Astrocyte (in vitro differentiated cells and primary cell): ENCODE results near the gene UNC80. TPM values are rescaled to one million over a fixed set of nuclear protein-coding genes. Genes with fewer than 3 reads are reported as not detected.

Experiments
- DNase-seq: peaks from one replicate; pipeline ENCODE4 v3.0.0-alpha.2; 2010; ENCODE audit warnings: low read depth
- FAIRE-seq: peaks from 2 replicates; lab custom pipeline; 2011; peaks lifted over from hg19 to GRCh38; lab: Jason Lieb, UNC
- H2AFZ ChIP-seq: 2 replicates; pipeline ENCODE4 v1.6.0; 2012; ENCODE audit warnings: low read depth, low read length, inconsistent platforms
- H3K27ac ChIP-seq: 2 replicates; pipeline ENCODE4 v1.5.1; 2011; ENCODE audit warnings: low read depth, low read length, inconsistent platforms
- H3K27me3 ChIP-seq: 2 replicates; pipeline ENCODE4 v1.6.0; 2011; ENCODE audit warnings: low read length, inconsistent platforms; ENCODE audit not compliant: insufficient read depth
- H3K36me3 ChIP-seq: 2 replicates; pipeline ENCODE4 v1.5.1; 2011; ENCODE audit warnings: low read length, inconsistent platforms; ENCODE audit not compliant: insufficient read depth
- H3K4me1 ChIP-seq: 2 replicates; pipeline ENCODE4 v1.5.1; 2011; ENCODE audit warnings: low read length, inconsistent platforms; ENCODE audit not compliant: insufficient read depth
- H3K4me2 ChIP-seq: 2 replicates; pipeline ENCODE4 v1.6.0; 2012; ENCODE audit warnings: low read length, inconsistent platforms
- H3K4me3 ChIP-seq: 2 replicates; pipeline ENCODE4 v1.5.1; 2011; ENCODE audit warnings: low read depth, mild to moderate bottlenecking, low read length, inconsistent platforms; ENCODE audit not compliant: insufficient read depth
- H3K79me2 ChIP-seq: 2 replicates; pipeline ENCODE4 v1.6.0; 2012; ENCODE audit warnings: mild to moderate bottlenecking, low read length, inconsistent platforms; ENCODE audit not compliant: insufficient read depth
- H3K9ac ChIP-seq: 2 replicates; pipeline ENCODE4 v1.6.0; 2012; ENCODE audit warnings: mild to moderate bottlenecking, low read length, inconsistent platforms
- H3K9me3 ChIP-seq: 2 replicates; pipeline ENCODE4 v1.5.1; 2012; ENCODE audit warnings: low read depth, mild to moderate bottlenecking, low read length, inconsistent platforms; ENCODE audit not compliant: insufficient read depth
- H4K20me1 ChIP-seq: 2 replicates; pipeline ENCODE4 v1.6.0; 2012; ENCODE audit warnings: low read length, inconsistent platforms; ENCODE audit not compliant: insufficient read depth
- H3K27ac Mint-ChIP-seq: one replicate; pipeline ENCODE4 v1.8.0; 2021; ENCODE audit warnings: mild to moderate bottlenecking, mixed read lengths; ENCODE audit not compliant: unreplicated experiment
- H3K27me3 Mint-ChIP-seq: one replicate; pipeline ENCODE4 v1.8.0; 2021; ENCODE audit warnings: low read depth, mixed read lengths; ENCODE audit not compliant: unreplicated experiment
- H3K36me3 Mint-ChIP-seq: one replicate; pipeline ENCODE4 v1.8.0; 2021; ENCODE audit warnings: low read depth, mixed read lengths; ENCODE audit not compliant: unreplicated experiment
- H3K4me1 Mint-ChIP-seq: one replicate; pipeline ENCODE4 v1.8.0; 2021; ENCODE audit warnings: low read depth, mixed read lengths; ENCODE audit not compliant: unreplicated experiment
- H3K4me3 Mint-ChIP-seq: one replicate; pipeline ENCODE4 v1.8.0; 2021; ENCODE audit warnings: mild to moderate bottlenecking, moderate library complexity, mixed read lengths; ENCODE audit not compliant: unreplicated experiment
- H3K9me3 Mint-ChIP-seq: one replicate; pipeline ENCODE4 v1.8.0; 2021; ENCODE audit warnings: mild to moderate bottlenecking, mixed read lengths; ENCODE audit not compliant: unreplicated experiment
- CTCF ChIP-seq: IDR thresholded peaks from 2 replicates; pipeline ENCODE4 v1.5.1; 2011; ENCODE audit warnings: low read depth, mild to moderate bottlenecking, inconsistent platforms, low read length, moderate library complexity; ENCODE audit not compliant: insufficient read depth
- EZH2 ChIP-seq: IDR thresholded peaks from 2 replicates; pipeline ENCODE4 v1.6.1; 2012; ENCODE audit warnings: mild to moderate bottlenecking, low read length, inconsistent platforms; ENCODE audit not compliant: insufficient read depth
- total RNA-seq: library from RNA; stranded (reverse); gene quantifications from 2 replicates; pipeline ENCODE4 v1.2.1, GENCODE V29; 2021

The UNC80 gene
- total RNA-seq, 1 donor from 2014 or later, result 0.27 TPM

GRCh38 chr2:209767316-209767715 is 4.3 kb upstream of the UNC80 start:
- H3K4me1 Mint-ChIP-seq, result peaks cover 6% of the 10 kb centered on the region
- no peak overlapping the region for H3K4me3 ChIP-seq
- no peaks in the 10 kb centered on the region for H3K9me3 Mint-ChIP-seq
- H3K27me3 ChIP-seq, result no peaks in the 10 kb centered on the region
- H3K36me3 ChIP-seq, result no peaks in the 10 kb centered on the region
- TF ChIP-seq EZH2 (no peak), CTCF (no peak)
- no peaks in the 10 kb centered on the region for H3K9me3 ChIP-seq
- DNase-seq (no peak), FAIRE-seq (no peak)
- H3K27me3 Mint-ChIP-seq, result peaks cover 5% of the 10 kb centered on the region
- no peaks in the 10 kb centered on the region for H3K4me1 ChIP-seq
- H2AFZ ChIP-seq, result no peak overlapping the region
- H4K20me1 ChIP-seq, result no peaks in the 10 kb centered on the region
- no peak overlapping the region for H3K27ac ChIP-seq
- H3K9ac ChIP-seq, result no peak overlapping the region
- no peaks in the 10 kb centered on the region for H3K79me2 ChIP-seq
- H3K27ac Mint-ChIP-seq, result no peak overlapping the region
- H3K4me3 Mint-ChIP-seq, result no peak overlapping the region
- H3K36me3 Mint-ChIP-seq, result no peaks in the 10 kb centered on the region
- H3K4me2 ChIP-seq, result no peak overlapping the region

GRCh38 chr2:209768557-209768956 is 3.1 kb upstream of the UNC80 start:
- Mint-ChIP-seq H3K9me3 (no peaks in the 10 kb centered on the region), H3K27ac (no peak overlapping the region), H3K36me3 (no peaks in the 10 kb centered on the region), H3K4me3 (no peak overlapping the region), H3K27me3 (peaks cover 5% of the 10 kb centered on the region), H3K4me1 (peaks cover 2% of the 10 kb centered on the region)
- Histone ChIP-seq H3K4me3 (no peak overlapping the region), H3K9ac (no peak overlapping the region), H3K9me3 (no peaks in the 10 kb centered on the region), H4K20me1 (no peaks in the 10 kb centered on the region), H2AFZ (no peak overlapping the region), H3K27me3 (no peaks in the 10 kb centered on the region), H3K79me2 (no peaks in the 10 kb centered on the region), H3K36me3 (no peaks in the 10 kb centered on the region), H3K27ac (no peak overlapping the region), H3K4me2 (no peak overlapping the region), H3K4me1 (no peaks in the 10 kb centered on the region)
- DNase-seq (no peak), FAIRE-seq (no peak)
- TF ChIP-seq EZH2 (no peak), CTCF (no peak)

GRCh38 chr2:209772290-209772685 is 656 bp downstream of the UNC80 start:
- FAIRE-seq, result no peak
- H3K4me1 ChIP-seq, result no peaks in the 10 kb centered on the region
- no peaks in the 10 kb centered on the region for H4K20me1 ChIP-seq
- H2AFZ ChIP-seq, result no peak overlapping the region
- H3K27ac ChIP-seq, result no peak overlapping the region
- no peak overlapping the region for H3K9ac ChIP-seq
- no peaks in the 10 kb centered on the region for H3K9me3 ChIP-seq
- H3K79me2 ChIP-seq, result no peaks in the 10 kb centered on the region
- peak overlapping the region; percentile 55 for H3K4me3 ChIP-seq
- TF ChIP-seq EZH2 (no peak), CTCF (no peak)
- Mint-ChIP-seq H3K4me1 (peaks cover 2% of the 10 kb centered on the region), H3K27ac (no peak overlapping the region), H3K9me3 (no peaks in the 10 kb centered on the region), H3K27me3 (peaks cover 5% of the 10 kb centered on the region), H3K36me3 (no peaks in the 10 kb centered on the region), H3K4me3 (peak overlapping the region; percentile 81)
- H3K27me3 ChIP-seq, result no peaks in the 10 kb centered on the region
- no peaks in the 10 kb centered on the region for H3K36me3 ChIP-seq
- no peak for DNase-seq
- peak overlapping the region; percentile 97 for H3K4me2 ChIP-seq
